ENCODE measurements around the gene WWC2. TPM values are rescaled to one million over a fixed set of nuclear protein-coding genes. Genes with fewer than 3 reads are reported as not detected.
A peak's percentile ranks its signal among the peaks of the same experiment; 100 is the strongest.

WWC2 gene
- total and polyA plus RNA-seq, 10 donors: 1.4 to 32.0 (median 19.3) TPM

DNA sequence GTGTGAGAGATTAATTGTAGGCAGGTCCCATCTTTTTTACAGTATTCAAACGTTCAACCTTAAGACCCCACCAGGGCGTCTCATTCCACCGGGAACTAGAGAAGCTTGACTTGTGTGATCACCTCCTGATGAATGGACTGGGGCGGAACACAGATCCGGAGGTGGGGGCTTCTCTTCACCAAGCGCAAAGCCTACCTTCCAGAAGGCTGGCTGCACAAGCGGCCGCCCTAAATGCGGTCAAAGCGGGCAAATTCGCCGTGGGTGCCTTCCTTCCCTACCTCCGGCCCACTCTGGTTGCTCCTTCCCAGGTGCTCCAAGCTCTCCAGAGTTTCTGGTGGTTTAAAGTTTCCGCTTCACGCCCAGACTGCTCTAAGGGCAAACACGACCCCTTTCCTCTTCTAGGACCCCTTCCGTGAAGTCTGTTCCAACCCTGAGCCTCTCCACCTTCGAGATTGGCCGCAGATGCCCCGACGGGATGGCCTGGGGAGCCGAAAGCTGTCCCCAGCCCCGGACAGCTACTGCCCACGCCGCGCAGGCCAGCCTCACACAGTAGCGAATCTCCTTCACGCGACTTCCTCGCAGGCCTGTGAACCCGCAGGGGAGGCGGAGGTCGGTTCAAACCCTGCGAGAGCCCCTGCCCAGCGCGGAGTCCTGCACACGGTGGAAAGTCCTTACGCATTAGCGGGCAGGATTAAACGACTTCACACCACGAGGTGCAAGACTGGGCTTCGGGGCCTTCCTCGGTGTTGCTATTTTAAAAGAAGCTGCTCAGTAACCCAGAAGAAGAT is 1.6 kb upstream of the WWC2 start:
- WGBS, 5 donors: 28 to 42% (median 33%) methylated on average over 36 to 43 of the region's 43 CpGs

DNA sequence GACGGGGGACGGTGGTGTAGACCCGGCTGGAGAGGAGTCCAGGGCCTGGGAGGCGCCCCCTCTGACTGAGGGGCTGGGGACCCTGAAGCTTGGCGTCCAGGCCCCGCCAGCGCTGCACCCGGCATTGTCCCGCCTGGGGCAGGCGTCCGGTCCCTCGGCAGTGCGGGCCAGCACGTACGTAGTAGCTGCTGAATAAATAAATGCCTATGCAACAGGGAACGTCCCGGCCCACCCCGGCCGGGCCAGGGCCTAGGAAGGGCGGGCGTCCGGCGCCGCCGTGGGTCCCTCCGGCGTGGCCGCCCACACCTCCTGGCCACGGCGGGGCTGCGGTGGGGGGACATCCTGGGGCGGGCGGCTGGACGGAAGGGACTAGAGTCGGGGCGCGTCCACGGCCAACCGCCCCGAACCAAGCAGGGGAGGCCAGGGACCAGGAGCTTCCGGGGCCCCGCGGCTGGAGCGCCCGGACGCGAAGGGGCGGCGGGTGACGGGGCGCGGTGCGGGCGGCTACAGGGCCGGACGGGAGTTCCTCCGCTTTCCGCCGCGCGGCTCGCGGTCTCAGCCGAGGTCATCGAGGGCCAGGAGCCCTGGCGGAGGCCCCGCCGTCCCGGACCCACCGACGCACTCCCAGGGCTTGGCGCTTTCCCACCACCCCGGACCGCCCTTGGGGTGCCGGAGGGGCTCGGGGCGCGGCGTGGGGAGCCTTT is 886 bp upstream of the WWC2 start:
- H3K27me3 ChIP-seq (replicated peaks in 1 of 7): peaks cover 0 to 72% (median 30%) of the 10 kb centered on the region in 7 donors
- peaks cover 9 to 51% (median 19%) of the 10 kb centered on the region in 6 donors for H3K4me1 ChIP-seq
- TF ChIP-seq, protein P1, sequence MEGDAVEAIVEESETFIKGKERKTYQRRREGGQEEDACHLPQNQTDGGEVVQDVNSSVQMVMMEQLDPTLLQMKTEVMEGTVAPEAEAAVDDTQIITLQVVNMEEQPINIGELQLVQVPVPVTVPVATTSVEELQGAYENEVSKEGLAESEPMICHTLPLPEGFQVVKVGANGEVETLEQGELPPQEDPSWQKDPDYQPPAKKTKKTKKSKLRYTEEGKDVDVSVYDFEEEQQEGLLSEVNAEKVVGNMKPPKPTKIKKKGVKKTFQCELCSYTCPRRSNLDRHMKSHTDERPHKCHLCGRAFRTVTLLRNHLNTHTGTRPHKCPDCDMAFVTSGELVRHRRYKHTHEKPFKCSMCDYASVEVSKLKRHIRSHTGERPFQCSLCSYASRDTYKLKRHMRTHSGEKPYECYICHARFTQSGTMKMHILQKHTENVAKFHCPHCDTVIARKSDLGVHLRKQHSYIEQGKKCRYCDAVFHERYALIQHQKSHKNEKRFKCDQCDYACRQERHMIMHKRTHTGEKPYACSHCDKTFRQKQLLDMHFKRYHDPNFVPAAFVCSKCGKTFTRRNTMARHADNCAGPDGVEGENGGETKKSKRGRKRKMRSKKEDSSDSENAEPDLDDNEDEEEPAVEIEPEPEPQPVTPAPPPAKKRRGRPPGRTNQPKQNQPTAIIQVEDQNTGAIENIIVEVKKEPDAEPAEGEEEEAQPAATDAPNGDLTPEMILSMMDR (IDR thresholded peaks at IDR 0.05 in 8 of 11, conservative IDR thresholded peaks at IDR 0.05 in 3 of 11): no peak
- TF ChIP-seq POLR2A (IDR thresholded peaks at IDR 0.05): no peak
- peak in 1 of 3 donors; percentile 41 for TF ChIP-seq POLR2AphosphoS5 (IDR thresholded peaks at IDR 0.05)
- peak overlapping the region; percentile 59 to 91 (median 72) for H3K4me3 ChIP-seq
- WGBS, 5 donors: 1 to 8% (median 2%) methylated on average over 15 to 79 of the region's 79 CpGs
- H3K27ac ChIP-seq: peak overlapping the region; percentile 88 to 95 (median 92)
- no peaks in the 10 kb centered on the region for H3K36me3 ChIP-seq
- no peaks in the 10 kb centered on the region for H3K9me3 ChIP-seq
- DNase-seq: peak; percentile 88
- intact Hi-C loops (cut with DNase I; ENCODE audit: low total_unique reads): no loop called here

More for the DNA sequence above, 1.6 kb upstream of the WWC2 start:
- Histone ChIP-seq H3K36me3 (no peaks in the 10 kb centered on the region), H3K4me3 (peak overlapping the region; percentile 59 to 91 (median 72)), H3K9me3 (no peaks in the 10 kb centered on the region), H3K27me3 (replicated peaks in 1 of 7) (peaks cover 0 to 66% (median 30%) of the 10 kb centered on the region in 7 donors), H3K4me1 (peaks cover 9 to 51% (median 19%) of the 10 kb centered on the region in 6 donors), H3K27ac (peak overlapping the region; percentile 88 to 95 (median 92))
- intact Hi-C loops (cut with DNase I; ENCODE audit: low total_unique reads): no loop called here
- DNase-seq: peak; percentile 79
- TF ChIP-seq POLR2A (IDR thresholded peaks at IDR 0.05) (no peak), POLR2AphosphoS5 (IDR thresholded peaks at IDR 0.05) (no peak)
- TF ChIP-seq, protein P1 (IDR thresholded peaks at IDR 0.05 in 8 of 11, conservative IDR thresholded peaks at IDR 0.05 in 3 of 11): no peak

DNA sequence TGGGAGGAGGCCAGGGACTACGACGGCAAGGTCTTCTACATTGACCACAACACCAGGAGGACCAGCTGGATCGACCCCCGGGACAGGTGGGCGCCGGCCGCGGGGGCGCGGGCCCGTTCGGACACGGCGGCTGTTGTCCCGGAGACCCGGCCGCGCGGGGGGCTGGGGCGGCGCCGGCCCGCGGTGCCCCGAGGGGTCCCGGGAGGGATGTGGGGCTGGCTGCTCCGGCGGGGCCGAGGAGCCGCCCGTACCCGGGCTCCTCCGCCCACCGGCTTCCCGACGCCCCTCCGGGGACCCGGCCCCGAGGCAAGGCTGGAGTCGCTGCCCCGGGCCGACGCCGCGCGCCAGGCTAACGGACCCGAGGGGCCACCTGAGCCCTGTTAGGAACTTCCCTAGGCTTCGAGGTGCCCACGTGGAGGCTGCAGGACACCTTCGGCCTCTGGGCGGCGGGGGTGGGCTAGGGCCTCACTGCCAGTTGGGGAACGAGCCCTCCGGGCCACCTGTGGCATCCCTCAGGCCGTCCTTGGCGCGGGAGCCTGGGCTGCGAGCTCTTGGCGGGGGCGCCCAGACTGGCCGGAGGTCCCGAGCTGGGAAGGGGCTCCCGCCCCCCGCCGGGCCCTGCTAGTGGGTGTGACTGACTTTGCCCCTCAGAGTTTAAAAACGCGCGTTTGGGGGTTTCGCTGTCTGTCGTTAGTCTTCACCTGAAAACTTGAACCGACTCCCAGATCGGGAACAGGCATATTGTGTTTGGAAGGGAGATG is 660 bp downstream of the WWC2 start:
- peak; percentile 80 for DNase-seq
- Histone ChIP-seq H3K27me3 (replicated peaks in 1 of 7) (peaks cover 0 to 81% (median 30%) of the 10 kb centered on the region in 7 donors), H3K4me3 (peak overlapping the region; percentile 59 to 91 (median 72)), H3K4me1 (peaks cover 9 to 51% (median 19%) of the 10 kb centered on the region in 6 donors), H3K9me3 (no peaks in the 10 kb centered on the region), H3K36me3 (no peaks in the 10 kb centered on the region), H3K27ac (peak overlapping the region; percentile 88 to 95 (median 92))
- 2 to 10% (median 4%) methylated on average over 23 to 73 of the region's 73 CpGs for WGBS, 5 donors
- TF ChIP-seq POLR2A (IDR thresholded peaks at IDR 0.05) (no peak), POLR2AphosphoS5 (IDR thresholded peaks at IDR 0.05) (no peak)
- TF ChIP-seq, protein P1 (IDR thresholded peaks at IDR 0.05 in 8 of 11, conservative IDR thresholded peaks at IDR 0.05 in 3 of 11): no peak
- intact Hi-C loops (cut with DNase I; ENCODE audit: low total_unique reads): no loop called here
